Spleen (tissue), 7 donors: ENCODE results near the gene GAS7.

Experiments
- POLR2A ChIP-seq, 3 donors: fragments of 450-650 bp; IDR thresholded peaks; one replicate each; pipeline ENCODE4 v1.5.1; 2017; ENCODE audit warnings: antibody characterized with exemption in 3 of 3, mild to moderate bottlenecking in 1 of 3
- POLR2AphosphoS5 ChIP-seq, 3 donors: sonication (generic); formaldehyde crosslinking; IDR thresholded peaks; one replicate each; pipeline ENCODE4 v1.5.1; 2017; ENCODE audit warnings: antibody characterized with exemption in 3 of 3
- TF ChIP-seq, protein P1 (sequence below), 11 experiments: fragments of 200-600 bp in 7 of 11; fragments of 450-650 bp in 4 of 11; sonication (generic) in 4 of 11; IDR thresholded peaks in 8 of 11; conservative IDR thresholded peaks in 3 of 11; 1 replicate in 7 of 11; 2 replicates in 4 of 11; pipeline versions ENCODE4 v1.4.0 to v1.8.0; 2016 to 2021; ENCODE audit warnings: antibody characterized with exemption in 11 of 11, inconsistent platforms in 4 of 11, mild to moderate bottlenecking in 1 of 11
- donor health status: DM: no; HTN: no; CAD: no; lungs with moderate emphysema.
- donor health status: DM: no; HTN: no; CAD: no.
- donor health status: DM: no; HTN: no; CAD: no.

GRCh38 chr17:10052106-10052813, 146.1 kb downstream of the GAS7 start:
- TF ChIP-seq POLR2AphosphoS5 (IDR thresholded peaks at IDR 0.05) (peak in 2 of 3 donors; percentile 19 to 54), POLR2A (IDR thresholded peaks at IDR 0.05) (no peak)
- TF ChIP-seq, protein P1, sequence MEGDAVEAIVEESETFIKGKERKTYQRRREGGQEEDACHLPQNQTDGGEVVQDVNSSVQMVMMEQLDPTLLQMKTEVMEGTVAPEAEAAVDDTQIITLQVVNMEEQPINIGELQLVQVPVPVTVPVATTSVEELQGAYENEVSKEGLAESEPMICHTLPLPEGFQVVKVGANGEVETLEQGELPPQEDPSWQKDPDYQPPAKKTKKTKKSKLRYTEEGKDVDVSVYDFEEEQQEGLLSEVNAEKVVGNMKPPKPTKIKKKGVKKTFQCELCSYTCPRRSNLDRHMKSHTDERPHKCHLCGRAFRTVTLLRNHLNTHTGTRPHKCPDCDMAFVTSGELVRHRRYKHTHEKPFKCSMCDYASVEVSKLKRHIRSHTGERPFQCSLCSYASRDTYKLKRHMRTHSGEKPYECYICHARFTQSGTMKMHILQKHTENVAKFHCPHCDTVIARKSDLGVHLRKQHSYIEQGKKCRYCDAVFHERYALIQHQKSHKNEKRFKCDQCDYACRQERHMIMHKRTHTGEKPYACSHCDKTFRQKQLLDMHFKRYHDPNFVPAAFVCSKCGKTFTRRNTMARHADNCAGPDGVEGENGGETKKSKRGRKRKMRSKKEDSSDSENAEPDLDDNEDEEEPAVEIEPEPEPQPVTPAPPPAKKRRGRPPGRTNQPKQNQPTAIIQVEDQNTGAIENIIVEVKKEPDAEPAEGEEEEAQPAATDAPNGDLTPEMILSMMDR (IDR thresholded peaks at IDR 0.05 in 8 of 11, conservative IDR thresholded peaks at IDR 0.05 in 3 of 11): no peak
